H1 (cell line): ENCODE data around the gene CTDP1. TPM values are rescaled to one million over a fixed set of nuclear protein-coding genes. Genes with fewer than 3 reads are reported as not detected.

Experiments used
- CTCF ChIA-PET: fragments of 300-600 bp; sonication (Branson Sonifier 250); formaldehyde crosslinking; loops from one replicate; lab custom pipeline; 2021; ENCODE audit not compliant: partially characterized antibody; lab: Charles Lee
- POLR2A ChIA-PET: fragments of 300-600 bp; sonication (Branson Sonifier 250); formaldehyde crosslinking; loops from one replicate; lab custom pipeline; 2021; ENCODE audit warnings: inconsistent platforms; ENCODE audit not compliant: partially characterized antibody; lab: Charles Lee
- DNase-seq, 2 experiments: peaks; one replicate each; pipeline versions ENCODE4 v3.0.0 to v3.0.0-alpha.2; 2010 to 2022; ENCODE audit warnings: low spot score in 2 of 2, low read depth in 1 of 2, mixed read lengths in 1 of 2
- FAIRE-seq: peaks from 2 replicates; lab custom pipeline; 2011; peaks lifted over from hg19 to GRCh38; lab: Jason Lieb, UNC
- H2AFZ ChIP-seq: 2 replicates; pipeline ENCODE4 v1.8.1; 2012; ENCODE audit warnings: low read length, inconsistent platforms
- H2AK5ac ChIP-seq: 2 replicates; pipeline ENCODE4 v1.6.1; 2013; ENCODE audit warnings: low read depth, low read length
- H2BK120ac ChIP-seq: replicated peaks from 2 replicates; pipeline ENCODE3; 2013; ENCODE audit warnings: low read depth, low read length, inconsistent platforms
- H2BK12ac ChIP-seq: 2 replicates; pipeline ENCODE4 v1.6.1; 2013; ENCODE audit warnings: low read depth, low read length
- H2BK15ac ChIP-seq: 2 replicates; pipeline ENCODE4 v1.6.1; 2013; ENCODE audit warnings: low read length
- H2BK20ac ChIP-seq: 2 replicates; pipeline ENCODE4 v1.6.1; 2013; ENCODE audit warnings: low read length
- H2BK5ac ChIP-seq: 2 replicates; pipeline ENCODE4 v1.6.1; 2013; ENCODE audit warnings: low read depth, low read length
- H3K14ac ChIP-seq: 2 replicates; pipeline ENCODE4 v1.6.1; 2013; ENCODE audit warnings: inconsistent platforms; ENCODE audit not compliant: insufficient read length
- H3K18ac ChIP-seq: 2 replicates; pipeline ENCODE4 v1.6.1; 2013; ENCODE audit warnings: low read length; ENCODE audit errors: extremely low read depth
- H3K23ac ChIP-seq: 2 replicates; pipeline ENCODE4 v1.6.1; 2013; ENCODE audit warnings: inconsistent platforms; ENCODE audit not compliant: insufficient read length
- H3K23me2 ChIP-seq: 2 replicates; pipeline ENCODE4 v1.6.1; 2013; ENCODE audit warnings: low read depth, low read length
- H3K27ac ChIP-seq: 2 replicates; pipeline ENCODE4 v1.6.1; 2011; ENCODE audit warnings: low read depth, low read length, inconsistent platforms
- H3K27me3 ChIP-seq, 4 experiments: replicated peaks in 1 of 4; 1 replicate in 1 of 4; 2 replicates in 3 of 4; pipeline versions ENCODE4 v1.6.1 to v1.8.1; 2011 to 2013; ENCODE audit warnings: low read length in 3 of 4, mild to moderate bottlenecking in 3 of 4, inconsistent platforms in 2 of 4, mixed read lengths in 2 of 4, moderate library complexity in 1 of 4; ENCODE audit not compliant: control insufficient read depth in 3 of 4, insufficient read depth in 3 of 4; ENCODE audit errors: extremely low read depth in 1 of 4
- H3K36me3 ChIP-seq, 4 experiments: 2 replicates each; pipeline versions ENCODE4 v1.6.1 to v1.8.1; 2011 to 2013; ENCODE audit warnings: mild to moderate bottlenecking in 4 of 4, low read length in 3 of 4, moderate library complexity in 2 of 4, control low read depth in 1 of 4, inconsistent platforms in 1 of 4; ENCODE audit not compliant: insufficient read depth in 4 of 4, control insufficient read depth in 2 of 4
- H3K4ac ChIP-seq: replicated peaks from 2 replicates; pipeline ENCODE3; 2013; ENCODE audit warnings: low read length, low read depth, mixed read lengths, inconsistent platforms; ENCODE audit not compliant: insufficient read length
- H3K4me1 ChIP-seq, 4 experiments: replicated peaks in 1 of 4; 1 replicate in 1 of 4; 2 replicates in 3 of 4; pipeline versions ENCODE4 v1.6.1 to v1.8.1; 2011 to 2013; ENCODE audit warnings: low read length in 3 of 4, inconsistent platforms in 2 of 4, mixed read lengths in 1 of 4; ENCODE audit not compliant: insufficient read depth in 4 of 4, control insufficient read depth in 3 of 4
- H3K4me2 ChIP-seq, 2 experiments: 2 replicates each; pipeline versions ENCODE4 v1.6.1 to v1.8.1; 2011 to 2013; ENCODE audit warnings: low read depth in 2 of 2, low read length in 2 of 2, control low read depth in 1 of 2, inconsistent platforms in 1 of 2, mild to moderate bottlenecking in 1 of 2; ENCODE audit not compliant: insufficient read depth in 1 of 2
- H3K4me3 ChIP-seq, 4 experiments: fragments of 200-600, 300-600 bp in 1 of 4; sonication (generic), shearing (Covaris generic), sonication (Bioruptor Twin) in 1 of 4; 2 replicates each; pipeline versions ENCODE4 v1.5.1 to v1.8.1; 2011 to 2016; ENCODE audit warnings: low read length in 4 of 4, low read depth in 3 of 4, control low read depth in 2 of 4, inconsistent platforms in 2 of 4, mild to moderate bottlenecking in 2 of 4, mixed read lengths in 1 of 4, moderate library complexity in 1 of 4; ENCODE audit not compliant: insufficient read depth in 2 of 4; ENCODE audit errors: extremely low read depth in 1 of 4
- H3K56ac ChIP-seq: replicated peaks from 2 replicates; pipeline ENCODE3; 2013; ENCODE audit warnings: low read depth, mild to moderate bottlenecking, mixed read lengths, low read length, inconsistent platforms; ENCODE audit not compliant: insufficient read length
- H3K79me1 ChIP-seq: 2 replicates; pipeline ENCODE4 v1.6.1; 2013; ENCODE audit warnings: low read depth, low read length, control low read depth
- H3K79me2 ChIP-seq, 2 experiments: 2 replicates each; pipeline versions ENCODE4 v1.6.1 to v1.8.1; 2012 to 2013; ENCODE audit warnings: low read length in 2 of 2, mild to moderate bottlenecking in 2 of 2, inconsistent platforms in 1 of 2; ENCODE audit not compliant: insufficient read depth in 2 of 2, control insufficient read depth in 1 of 2
- H3K9ac ChIP-seq, 4 experiments: replicated peaks in 1 of 4; 1 replicate in 1 of 4; 2 replicates in 3 of 4; pipeline versions ENCODE4 v1.6.1 to v1.8.1; 2011 to 2013; ENCODE audit warnings: low read depth in 3 of 4, low read length in 3 of 4, control low read depth in 2 of 4, mild to moderate bottlenecking in 2 of 4, moderate library complexity in 2 of 4, inconsistent platforms in 1 of 4; ENCODE audit errors: extremely low read depth in 1 of 4
- H3K9me3 ChIP-seq, 2 experiments: 2 replicates each; pipeline versions ENCODE4 v1.6.1 to v1.8.1; 2012 to 2013; ENCODE audit warnings: mild to moderate bottlenecking in 2 of 2, moderate library complexity in 2 of 2, control low read depth in 1 of 2, inconsistent platforms in 1 of 2, low read depth in 1 of 2, low read length in 1 of 2, mixed read lengths in 1 of 2; ENCODE audit not compliant: insufficient read depth in 2 of 2
- H4K20me1 ChIP-seq, 2 experiments: replicated peaks in 1 of 2; 2 replicates each; pipeline versions ENCODE3 to v1.8.1; 2011 to 2013; ENCODE audit warnings: inconsistent platforms in 2 of 2, low read length in 2 of 2, mild to moderate bottlenecking in 1 of 2; ENCODE audit not compliant: insufficient read depth in 2 of 2, control insufficient read depth in 1 of 2
- H4K5ac ChIP-seq: 2 replicates; pipeline ENCODE4 v1.6.1; 2013; ENCODE audit warnings: low read length, low read depth, mixed read lengths, inconsistent platforms; ENCODE audit not compliant: insufficient read length
- H4K8ac ChIP-seq: 2 replicates; pipeline ENCODE4 v1.8.0; 2013; ENCODE audit warnings: mild to moderate bottlenecking, moderate library complexity, low read length, inconsistent platforms; ENCODE audit not compliant: insufficient read depth; ENCODE audit errors: extremely low read depth
- H4K91ac ChIP-seq: replicated peaks from 2 replicates; pipeline ENCODE3; 2013; ENCODE audit warnings: low read length, mixed read lengths, inconsistent platforms; ENCODE audit not compliant: insufficient read length
- ASH2L ChIP-seq: fragments of 200-600, 300-600 bp; sonication (generic); IDR thresholded peaks from one replicate; pipeline ENCODE4 v1.7.1; 2017; ENCODE audit warnings: low read length
- CHD2 ChIP-seq: IDR thresholded peaks from 2 replicates; pipeline ENCODE4 v1.6.1; 2012; ENCODE audit warnings: low read length, improper control_type of control experiment
- POLR2AphosphoS5 ChIP-seq: IDR thresholded peaks from 2 replicates; pipeline ENCODE4 v1.6.1; 2011; ENCODE audit warnings: low read depth, low read length
- RAD21 ChIP-seq, 2 experiments: IDR thresholded peaks in 1 of 2; conservative IDR thresholded peaks in 1 of 2; 2 replicates each; pipeline ENCODE4 v1.6.1; 2011; ENCODE audit warnings: low read depth in 2 of 2, low read length in 2 of 2, improper control_type of control experiment in 1 of 2, inconsistent platforms in 1 of 2, mild to moderate bottlenecking in 1 of 2, moderate library complexity in 1 of 2
- RXRA ChIP-seq: IDR thresholded peaks from 2 replicates; pipeline ENCODE4 v1.6.1; 2011; ENCODE audit warnings: low read depth, mild to moderate bottlenecking, low read length, moderate library complexity; ENCODE audit not compliant: insufficient read depth
- SP1 ChIP-seq: IDR thresholded peaks from 2 replicates; pipeline ENCODE4 v1.6.1; 2011; ENCODE audit warnings: low read depth, low read length
- SP4 ChIP-seq: IDR thresholded peaks from 2 replicates; pipeline ENCODE4 v1.6.1; 2012; ENCODE audit warnings: low read length, inconsistent platforms
- TBP ChIP-seq: IDR thresholded peaks from 2 replicates; pipeline ENCODE4 v1.6.1; 2011; ENCODE audit warnings: low read depth, low read length, improper control_type of control experiment
- TCF12 ChIP-seq: IDR thresholded peaks from 2 replicates; pipeline ENCODE4 v1.6.1; 2011; ENCODE audit warnings: low read depth, mild to moderate bottlenecking, low read length
- ZNF274 ChIP-seq: IDR thresholded peaks from 2 replicates; pipeline ENCODE4 v1.7.0; 2012; ENCODE audit warnings: low read length, borderline replicate concordance; ENCODE audit errors: extremely low read depth
- WGBS, 2 experiments: shearing (Covaris generic) in 1 of 2; methylation state at CpG; one replicate each; pipeline versions ENCODE4 v1.1.6 to v1.1.7; 2013 to 2015; ENCODE audit warnings: low lambda C conversion rate in 2 of 2, mixed read lengths in 2 of 2, inconsistent platforms in 1 of 2, low coverage in 1 of 2, missing lambda C conversion rate in 1 of 2; ENCODE audit not compliant: insufficient replicate concordance in 2 of 2, insufficient coverage in 1 of 2, insufficient read length in 1 of 2; ENCODE audit errors: extremely low coverage in 1 of 2, missing lambda C conversion rate in 1 of 2; 5-methylcytosine and 5-hydroxymethylcytosine counted together
- polyA plus RNA-seq, 7 experiments: library from polyadenylated mRNA; depleted of rRNA in 3 of 7; stranded (reverse) in 5 of 7; unstranded in 2 of 7; fragments of >200 nt in 5 of 7; fragments of 200-250 nt in 2 of 7; gene quantifications; 1 replicate in 5 of 7; 2 replicates in 1 of 7; 4 replicates in 1 of 7; pipeline versions ENCODE4 v1.2.1 to v1.2.3, GENCODE V29; 2011 to 2013; ENCODE audit warnings: missing spikeins in 2 of 7, mixed read lengths in 2 of 7
- total RNA-seq: library from RNA; stranded (reverse); fragmentation: NEBNext Ultra II Directional; extraction: Animal tissue kit (Norgen Biotek cat#: 25700); gene quantifications from 2 replicates; pipeline ENCODE4 v1.2.1, GENCODE V29; 2021
- TF ChIP-seq, protein P1 (sequence below): IDR thresholded peaks from 2 replicates; pipeline ENCODE4 v1.6.1; 2012; ENCODE audit warnings: inconsistent platforms

Gene CTDP1
- total and polyA plus RNA-seq, 2 of the 8 experiments (the other 6 are each of a cell fraction or from before 2014, with no cell fraction given) = 16.6 to 37.0 TPM

DNA sequence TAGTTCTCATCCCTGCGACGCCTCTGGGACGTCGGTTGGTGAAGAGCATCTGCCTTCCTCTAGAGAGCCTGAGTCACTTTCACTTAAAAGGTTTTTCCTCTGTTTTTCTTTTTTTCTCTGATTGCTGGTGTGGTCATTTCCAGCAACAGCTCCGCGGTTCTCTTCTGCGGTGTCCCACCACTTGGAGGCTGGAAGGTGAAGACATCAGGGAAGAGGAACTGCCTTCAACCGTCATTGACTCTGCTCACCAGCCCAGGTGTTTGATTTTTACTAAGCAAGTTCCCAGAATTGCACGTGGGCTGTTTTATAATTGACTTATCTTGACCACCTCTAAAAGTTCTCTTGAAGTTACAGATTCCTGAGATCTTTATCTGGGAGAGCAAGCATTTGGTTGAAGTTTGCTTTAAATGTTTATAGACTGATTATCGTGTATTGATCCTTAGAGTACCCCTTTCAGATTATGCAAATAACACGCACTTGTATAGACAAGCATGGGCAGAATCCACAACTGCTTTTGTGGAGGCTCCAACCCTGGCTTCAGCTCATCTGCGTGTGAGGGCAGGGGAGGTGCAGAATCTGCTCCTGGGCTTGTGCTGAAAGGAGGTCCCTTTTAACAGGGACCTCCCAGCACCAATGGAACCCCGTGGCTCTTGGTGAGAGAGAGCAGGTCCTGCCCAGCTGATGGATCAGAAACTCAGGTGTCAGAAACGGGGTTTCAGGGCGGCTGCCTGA lies 3.5 kb downstream of the CTDP1 start:
- no peak overlapping the region for H3K56ac ChIP-seq
- H3K14ac ChIP-seq = no peak overlapping the region
- no peak overlapping the region for H3K18ac ChIP-seq
- H3K36me3 ChIP-seq = no peaks in the 10 kb centered on the region; a peak in 2 of 8 replicates
- no peak overlapping the region for H3K9ac ChIP-seq
- H2BK15ac ChIP-seq = no peak overlapping the region
- WGBS, 2 experiments = 81% methylated on average over 15 of the region's 15 CpGs; no CpG with 5 or more reads in 1 of the 2 experiments
- no peaks in the 10 kb centered on the region for H3K9me3 ChIP-seq
- TF ChIP-seq RXRA = no peak
- TF ChIP-seq ASH2L = no peak
- no peak for TF ChIP-seq TCF12
- TF ChIP-seq ZNF274 = no peak
- no peak for TF ChIP-seq CHD2
- no peak for TF ChIP-seq RAD21 (IDR thresholded peaks at IDR 0.05 in 1 of 2, conservative IDR thresholded peaks at IDR 0.05 in 1 of 2; ENCODE audit: low read depth in 2 of 2, low read length in 2 of 2)
- TF ChIP-seq SP1 = no peak
- TF ChIP-seq TBP = no peak
- no peak for TF ChIP-seq SP4
- TF ChIP-seq, protein P1, sequence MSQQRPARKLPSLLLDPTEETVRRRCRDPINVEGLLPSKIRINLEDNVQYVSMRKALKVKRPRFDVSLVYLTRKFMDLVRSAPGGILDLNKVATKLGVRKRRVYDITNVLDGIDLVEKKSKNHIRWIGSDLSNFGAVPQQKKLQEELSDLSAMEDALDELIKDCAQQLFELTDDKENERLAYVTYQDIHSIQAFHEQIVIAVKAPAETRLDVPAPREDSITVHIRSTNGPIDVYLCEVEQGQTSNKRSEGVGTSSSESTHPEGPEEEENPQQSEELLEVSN = no peak
- TF ChIP-seq POLR2AphosphoS5 = no peak
- TF ChIP-seq, all 59 proteins: peak for 0
- Histone ChIP-seq H4K20me1 (peaks cover 15 to 37% of the 10 kb centered on the region in 2 experiments), H3K79me1 (peaks cover 36% of the 10 kb centered on the region), H3K23me2 (peaks cover 6% of the 10 kb centered on the region; the same call in 1 of the 2 replicates), H3K79me2 (peaks cover 42 to 75% of the 10 kb centered on the region in 2 experiments), H2BK20ac (no peak overlapping the region), H2AFZ (no peak overlapping the region), H4K8ac (no peak overlapping the region), H3K4me3 (no peak overlapping the region), H4K5ac (no peak overlapping the region), H2BK12ac (no peak overlapping the region), H3K27me3 (no peaks in the 10 kb centered on the region), H3K27ac (no peak overlapping the region), H3K4ac (no peak overlapping the region), H4K91ac (no peak overlapping the region), H3K23ac (no peak overlapping the region), H2BK120ac (no peak overlapping the region), H2AK5ac (no peak overlapping the region), H2BK5ac (no peak overlapping the region), H3K4me1 (peaks cover 6 to 11% (median 9%) of the 10 kb centered on the region in 4 experiments; a peak in 6 of 7 replicates), H3K4me2 (no peak overlapping the region)
- DNase-seq = no peak
- POLR2A ChIA-PET = no interaction called here
- CTCF ChIA-PET = no interaction called here
- FAIRE-seq = no peak
